ENCODE measurements around the gene KCTD11. TPM values are rescaled to one million over a fixed set of nuclear protein-coding genes. Genes with fewer than 3 reads are reported as not detected.
A peak's percentile ranks its signal among the peaks of the same experiment; 100 is the strongest.

Gene KCTD11
- total and polyA plus RNA-seq, 2 experiments from 2014 or later = 16.2 to 27.2 TPM

GRCh38 chr17:7312432-7313087 is 39.4 kb upstream of the KCTD11 start:
- 0 out of 2 replicates have a peak overlapping the region, but pooled peaks have one; percentile 30 for H3K9ac ChIP-seq
- no peak overlapping the region for H2AFZ ChIP-seq
- TF ChIP-seq EZH2 (IDR thresholded peaks at IDR 0.05; ENCODE audit: insufficient read depth, poor library complexity, severe bottlenecking) (no peak), EZH2phosphoT487 (IDR thresholded peaks at IDR 0.05; ENCODE audit: insufficient read depth, low read depth) (no peak)
- in situ Hi-C loops (cut with MboI) = no loop called here
- peaks cover 45% of the 10 kb centered on the region for H3K4me1 ChIP-seq (ENCODE audit: insufficient read depth)
- H3K4me2 ChIP-seq (ENCODE audit: unreplicated experiment) = peak overlapping the region; percentile 93
- peaks cover 62% of the 10 kb centered on the region for H3F3A ChIP-seq (ENCODE audit: insufficient read depth)
- peaks cover 22% of the 10 kb centered on the region for H4K20me1 ChIP-seq (ENCODE audit: insufficient read depth)
- no peaks in the 10 kb centered on the region for H3K27me3 ChIP-seq (replicated peaks; ENCODE audit: insufficient read depth)
- 85 to 93% methylated on average over 7 of the region's 7 CpGs for WGBS, 2 experiments (ENCODE audit: low coverage in 1 of 2, low lambda C conversion rate in 2 of 2, missing lambda C conversion rate in 2 of 2)
- H3K4me3 ChIP-seq = no peak overlapping the region
- H3K9me3 ChIP-seq (ENCODE audit: low read depth) = no peaks in the 10 kb centered on the region
- peaks cover 42% of the 10 kb centered on the region for H3K36me3 ChIP-seq (ENCODE audit: low read depth)
- peaks cover 73% of the 10 kb centered on the region for H3K79me2 ChIP-seq (ENCODE audit: insufficient read depth)
- DNase-seq = no peak
- H3K27ac ChIP-seq = peak overlapping the region; percentile 67; the same call in 1 of the 2 replicates
- H3K9me2 ChIP-seq (ENCODE audit: insufficient read depth) = no peaks in the 10 kb centered on the region

- Histone ChIP-seq H2AFZ (no peak overlapping the region), H3K4me2 (ENCODE audit: unreplicated experiment) (peak overlapping the region; percentile 93), H3K27me3 (replicated peaks; ENCODE audit: insufficient read depth) (no peaks in the 10 kb centered on the region), H3K36me3 (ENCODE audit: low read depth) (peaks cover 42% of the 10 kb centered on the region), H3K9me2 (ENCODE audit: insufficient read depth) (no peaks in the 10 kb centered on the region), H3K4me1 (ENCODE audit: insufficient read depth) (peaks cover 45% of the 10 kb centered on the region), H3K9ac (peak overlapping the region; percentile 81; the same call in 1 of the 2 replicates), H3F3A (ENCODE audit: insufficient read depth) (peaks cover 61% of the 10 kb centered on the region), H4K20me1 (ENCODE audit: insufficient read depth) (peaks cover 22% of the 10 kb centered on the region), H3K9me3 (ENCODE audit: low read depth) (no peaks in the 10 kb centered on the region), H3K79me2 (ENCODE audit: insufficient read depth) (peaks cover 65% of the 10 kb centered on the region), H3K27ac (peak overlapping the region; percentile 67), H3K4me3 (no peak overlapping the region)
- TF ChIP-seq EZH2phosphoT487 (IDR thresholded peaks at IDR 0.05; ENCODE audit: insufficient read depth, low read depth) (no peak), EZH2 (IDR thresholded peaks at IDR 0.05; ENCODE audit: insufficient read depth, poor library complexity, severe bottlenecking) (no peak)
- in situ Hi-C loops (cut with MboI) = no loop called here
- WGBS, 2 experiments (ENCODE audit: low coverage in 1 of 2, low lambda C conversion rate in 2 of 2, missing lambda C conversion rate in 2 of 2) = 95 to 99% methylated on average over 7 of the region's 7 CpGs
- peak; percentile 38 for DNase-seq
These were observed 38.7 kb upstream of the KCTD11 start for GRCh38 chr17:7313088-7313889.

GRCh38 chr17:7313890-7314718 is 37.9 kb upstream of the KCTD11 start:
- Histone ChIP-seq H3K36me3 (ENCODE audit: low read depth) (peaks cover 42% of the 10 kb centered on the region), H3K9me2 (ENCODE audit: insufficient read depth) (no peaks in the 10 kb centered on the region), H3K79me2 (ENCODE audit: insufficient read depth) (peaks cover 57% of the 10 kb centered on the region), H3K27me3 (replicated peaks; ENCODE audit: insufficient read depth) (no peaks in the 10 kb centered on the region), H4K20me1 (ENCODE audit: insufficient read depth) (peaks cover 21% of the 10 kb centered on the region), H3K9ac (peak overlapping the region; percentile 81), H3K4me1 (ENCODE audit: insufficient read depth) (peaks cover 45% of the 10 kb centered on the region), H3K4me2 (ENCODE audit: unreplicated experiment) (peak overlapping the region; percentile 93), H3K4me3 (peak overlapping the region; percentile 98), H3F3A (ENCODE audit: insufficient read depth) (peaks cover 54% of the 10 kb centered on the region), H3K27ac (peak overlapping the region; percentile 67), H3K9me3 (ENCODE audit: low read depth) (no peaks in the 10 kb centered on the region), H2AFZ (no peak overlapping the region)
- TF ChIP-seq EZH2 (IDR thresholded peaks at IDR 0.05; ENCODE audit: insufficient read depth, poor library complexity, severe bottlenecking) = no peak
- TF ChIP-seq EZH2phosphoT487 (IDR thresholded peaks at IDR 0.05; ENCODE audit: insufficient read depth, low read depth) = no peak
- DNase-seq = peak; percentile 61
- 40 to 43% methylated on average over 9 of the region's 9 CpGs for WGBS, 2 experiments (ENCODE audit: low coverage in 1 of 2, low lambda C conversion rate in 2 of 2, missing lambda C conversion rate in 2 of 2)
- in situ Hi-C loops (cut with MboI) = no loop called here
